GM23338 (cell line): Measurements from ENCODE around the gene KRTAP5-3.

Source experiments
- CREB1 ChIP-seq: fragments of 250-450 bp; sonication (Bioruptor Pico); IDR thresholded peaks from 2 replicates; pipeline ENCODE4 v1.5.0; 2020; ENCODE audit warnings: low read depth, mild to moderate bottlenecking, moderate library complexity
- EZH2 ChIP-seq: fragments of 200-600 bp; sonication (generic); IDR thresholded peaks from one replicate; pipeline ENCODE4 v1.8.0; 2017; ENCODE audit warnings: antibody characterized with exemption, mild to moderate bottlenecking, low read depth; ENCODE audit not compliant: unreplicated experiment
- EZH2phosphoT487 ChIP-seq: fragments of 200-600 bp; sonication (generic); IDR thresholded peaks from one replicate; pipeline ENCODE4 v1.8.1; 2018; ENCODE audit warnings: antibody characterized with exemption; ENCODE audit not compliant: unreplicated experiment
- JUNB ChIP-seq: IDR thresholded peaks from one replicate; pipeline ENCODE4 v1.6.1; 2016; ENCODE audit warnings: antibody characterized with exemption; ENCODE audit not compliant: unreplicated experiment
- NANOG ChIP-seq: IDR thresholded peaks from 2 replicates; pipeline ENCODE4 v1.6.1; 2016; ENCODE audit warnings: antibody characterized with exemption, borderline replicate concordance
- POLR2AphosphoS5 ChIP-seq: IDR thresholded peaks from 2 replicates; pipeline ENCODE4 v1.6.1; 2016; ENCODE audit warnings: antibody characterized with exemption, low read depth
- STAT1 ChIP-seq: IDR thresholded peaks from one replicate; pipeline ENCODE4 v1.6.1; 2016; ENCODE audit warnings: antibody characterized with exemption; ENCODE audit not compliant: unreplicated experiment
- ZNF331 ChIP-seq: fragments of 250-450 bp; sonication (Bioruptor Pico); IDR thresholded peaks from 2 replicates; pipeline ENCODE4 v1.5.0; 2020; ENCODE audit warnings: low read depth, mild to moderate bottlenecking, moderate library complexity
- TF ChIP-seq, protein P1 (sequence below), 2 experiments: fragments of 200-600 bp in 1 of 2; sonication (generic) in 1 of 2; conservative IDR thresholded peaks; 2 replicates each; pipeline versions ENCODE4 v1.5.1 to v1.6.1; 2016 to 2017; ENCODE audit warnings: antibody characterized with exemption in 2 of 2, low read depth in 2 of 2, mild to moderate bottlenecking in 2 of 2, moderate library complexity in 1 of 2
- TF ChIP-seq, protein P2 (sequence below): IDR thresholded peaks from one replicate; pipeline ENCODE4 v1.6.1; 2018; ENCODE audit warnings: antibody characterized with exemption; ENCODE audit not compliant: unreplicated experiment
- TF ChIP-seq, protein P3 (sequence below): fragments of 250-450 bp; sonication (Bioruptor Pico); IDR thresholded peaks from 2 replicates; pipeline ENCODE4 v1.5.0; 2020; ENCODE audit warnings: mild to moderate bottlenecking, moderate library complexity
- TF ChIP-seq, protein P4 (sequence below): IDR thresholded peaks from 2 replicates; pipeline ENCODE4 v1.6.1; 2016; ENCODE audit warnings: antibody characterized with exemption

DNA sequence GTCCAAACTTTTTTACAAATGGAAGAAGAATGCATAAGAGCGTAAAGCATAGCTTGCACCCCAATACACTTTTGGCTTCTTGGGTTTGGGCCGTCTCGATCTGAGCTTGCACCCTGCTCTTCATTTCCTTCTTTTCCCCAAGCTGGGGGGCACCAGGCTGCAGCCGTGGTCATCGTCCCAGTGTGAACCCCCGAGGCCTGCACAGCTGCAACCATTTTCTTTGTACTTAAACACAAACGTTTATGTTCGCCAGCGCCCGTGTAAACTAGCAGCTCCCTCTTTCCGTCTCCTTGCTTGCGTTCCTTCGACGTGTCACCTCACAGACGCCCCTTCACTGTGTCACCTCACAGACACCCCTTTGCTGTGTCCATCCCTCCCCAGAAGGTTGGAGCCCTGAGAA is 31.4 kb upstream of the KRTAP5-3 start:
- TF ChIP-seq, protein P1, sequence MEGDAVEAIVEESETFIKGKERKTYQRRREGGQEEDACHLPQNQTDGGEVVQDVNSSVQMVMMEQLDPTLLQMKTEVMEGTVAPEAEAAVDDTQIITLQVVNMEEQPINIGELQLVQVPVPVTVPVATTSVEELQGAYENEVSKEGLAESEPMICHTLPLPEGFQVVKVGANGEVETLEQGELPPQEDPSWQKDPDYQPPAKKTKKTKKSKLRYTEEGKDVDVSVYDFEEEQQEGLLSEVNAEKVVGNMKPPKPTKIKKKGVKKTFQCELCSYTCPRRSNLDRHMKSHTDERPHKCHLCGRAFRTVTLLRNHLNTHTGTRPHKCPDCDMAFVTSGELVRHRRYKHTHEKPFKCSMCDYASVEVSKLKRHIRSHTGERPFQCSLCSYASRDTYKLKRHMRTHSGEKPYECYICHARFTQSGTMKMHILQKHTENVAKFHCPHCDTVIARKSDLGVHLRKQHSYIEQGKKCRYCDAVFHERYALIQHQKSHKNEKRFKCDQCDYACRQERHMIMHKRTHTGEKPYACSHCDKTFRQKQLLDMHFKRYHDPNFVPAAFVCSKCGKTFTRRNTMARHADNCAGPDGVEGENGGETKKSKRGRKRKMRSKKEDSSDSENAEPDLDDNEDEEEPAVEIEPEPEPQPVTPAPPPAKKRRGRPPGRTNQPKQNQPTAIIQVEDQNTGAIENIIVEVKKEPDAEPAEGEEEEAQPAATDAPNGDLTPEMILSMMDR (conservative IDR thresholded peaks at IDR 0.05; ENCODE audit: low read depth in 2 of 2) = no peak
- TF ChIP-seq POLR2AphosphoS5 (no peak), EZH2 (no peak), CREB1 (CRISPR knock-in tag) (no peak), EZH2phosphoT487 (no peak), JUNB (no peak), ZNF331 (no peak), NANOG (no peak), STAT1 (no peak)
- TF ChIP-seq, protein P2, sequence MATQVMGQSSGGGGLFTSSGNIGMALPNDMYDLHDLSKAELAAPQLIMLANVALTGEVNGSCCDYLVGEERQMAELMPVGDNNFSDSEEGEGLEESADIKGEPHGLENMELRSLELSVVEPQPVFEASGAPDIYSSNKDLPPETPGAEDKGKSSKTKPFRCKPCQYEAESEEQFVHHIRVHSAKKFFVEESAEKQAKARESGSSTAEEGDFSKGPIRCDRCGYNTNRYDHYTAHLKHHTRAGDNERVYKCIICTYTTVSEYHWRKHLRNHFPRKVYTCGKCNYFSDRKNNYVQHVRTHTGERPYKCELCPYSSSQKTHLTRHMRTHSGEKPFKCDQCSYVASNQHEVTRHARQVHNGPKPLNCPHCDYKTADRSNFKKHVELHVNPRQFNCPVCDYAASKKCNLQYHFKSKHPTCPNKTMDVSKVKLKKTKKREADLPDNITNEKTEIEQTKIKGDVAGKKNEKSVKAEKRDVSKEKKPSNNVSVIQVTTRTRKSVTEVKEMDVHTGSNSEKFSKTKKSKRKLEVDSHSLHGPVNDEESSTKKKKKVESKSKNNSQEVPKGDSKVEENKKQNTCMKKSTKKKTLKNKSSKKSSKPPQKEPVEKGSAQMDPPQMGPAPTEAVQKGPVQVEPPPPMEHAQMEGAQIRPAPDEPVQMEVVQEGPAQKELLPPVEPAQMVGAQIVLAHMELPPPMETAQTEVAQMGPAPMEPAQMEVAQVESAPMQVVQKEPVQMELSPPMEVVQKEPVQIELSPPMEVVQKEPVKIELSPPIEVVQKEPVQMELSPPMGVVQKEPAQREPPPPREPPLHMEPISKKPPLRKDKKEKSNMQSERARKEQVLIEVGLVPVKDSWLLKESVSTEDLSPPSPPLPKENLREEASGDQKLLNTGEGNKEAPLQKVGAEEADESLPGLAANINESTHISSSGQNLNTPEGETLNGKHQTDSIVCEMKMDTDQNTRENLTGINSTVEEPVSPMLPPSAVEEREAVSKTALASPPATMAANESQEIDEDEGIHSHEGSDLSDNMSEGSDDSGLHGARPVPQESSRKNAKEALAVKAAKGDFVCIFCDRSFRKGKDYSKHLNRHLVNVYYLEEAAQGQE = no peak
- TF ChIP-seq, protein P3, sequence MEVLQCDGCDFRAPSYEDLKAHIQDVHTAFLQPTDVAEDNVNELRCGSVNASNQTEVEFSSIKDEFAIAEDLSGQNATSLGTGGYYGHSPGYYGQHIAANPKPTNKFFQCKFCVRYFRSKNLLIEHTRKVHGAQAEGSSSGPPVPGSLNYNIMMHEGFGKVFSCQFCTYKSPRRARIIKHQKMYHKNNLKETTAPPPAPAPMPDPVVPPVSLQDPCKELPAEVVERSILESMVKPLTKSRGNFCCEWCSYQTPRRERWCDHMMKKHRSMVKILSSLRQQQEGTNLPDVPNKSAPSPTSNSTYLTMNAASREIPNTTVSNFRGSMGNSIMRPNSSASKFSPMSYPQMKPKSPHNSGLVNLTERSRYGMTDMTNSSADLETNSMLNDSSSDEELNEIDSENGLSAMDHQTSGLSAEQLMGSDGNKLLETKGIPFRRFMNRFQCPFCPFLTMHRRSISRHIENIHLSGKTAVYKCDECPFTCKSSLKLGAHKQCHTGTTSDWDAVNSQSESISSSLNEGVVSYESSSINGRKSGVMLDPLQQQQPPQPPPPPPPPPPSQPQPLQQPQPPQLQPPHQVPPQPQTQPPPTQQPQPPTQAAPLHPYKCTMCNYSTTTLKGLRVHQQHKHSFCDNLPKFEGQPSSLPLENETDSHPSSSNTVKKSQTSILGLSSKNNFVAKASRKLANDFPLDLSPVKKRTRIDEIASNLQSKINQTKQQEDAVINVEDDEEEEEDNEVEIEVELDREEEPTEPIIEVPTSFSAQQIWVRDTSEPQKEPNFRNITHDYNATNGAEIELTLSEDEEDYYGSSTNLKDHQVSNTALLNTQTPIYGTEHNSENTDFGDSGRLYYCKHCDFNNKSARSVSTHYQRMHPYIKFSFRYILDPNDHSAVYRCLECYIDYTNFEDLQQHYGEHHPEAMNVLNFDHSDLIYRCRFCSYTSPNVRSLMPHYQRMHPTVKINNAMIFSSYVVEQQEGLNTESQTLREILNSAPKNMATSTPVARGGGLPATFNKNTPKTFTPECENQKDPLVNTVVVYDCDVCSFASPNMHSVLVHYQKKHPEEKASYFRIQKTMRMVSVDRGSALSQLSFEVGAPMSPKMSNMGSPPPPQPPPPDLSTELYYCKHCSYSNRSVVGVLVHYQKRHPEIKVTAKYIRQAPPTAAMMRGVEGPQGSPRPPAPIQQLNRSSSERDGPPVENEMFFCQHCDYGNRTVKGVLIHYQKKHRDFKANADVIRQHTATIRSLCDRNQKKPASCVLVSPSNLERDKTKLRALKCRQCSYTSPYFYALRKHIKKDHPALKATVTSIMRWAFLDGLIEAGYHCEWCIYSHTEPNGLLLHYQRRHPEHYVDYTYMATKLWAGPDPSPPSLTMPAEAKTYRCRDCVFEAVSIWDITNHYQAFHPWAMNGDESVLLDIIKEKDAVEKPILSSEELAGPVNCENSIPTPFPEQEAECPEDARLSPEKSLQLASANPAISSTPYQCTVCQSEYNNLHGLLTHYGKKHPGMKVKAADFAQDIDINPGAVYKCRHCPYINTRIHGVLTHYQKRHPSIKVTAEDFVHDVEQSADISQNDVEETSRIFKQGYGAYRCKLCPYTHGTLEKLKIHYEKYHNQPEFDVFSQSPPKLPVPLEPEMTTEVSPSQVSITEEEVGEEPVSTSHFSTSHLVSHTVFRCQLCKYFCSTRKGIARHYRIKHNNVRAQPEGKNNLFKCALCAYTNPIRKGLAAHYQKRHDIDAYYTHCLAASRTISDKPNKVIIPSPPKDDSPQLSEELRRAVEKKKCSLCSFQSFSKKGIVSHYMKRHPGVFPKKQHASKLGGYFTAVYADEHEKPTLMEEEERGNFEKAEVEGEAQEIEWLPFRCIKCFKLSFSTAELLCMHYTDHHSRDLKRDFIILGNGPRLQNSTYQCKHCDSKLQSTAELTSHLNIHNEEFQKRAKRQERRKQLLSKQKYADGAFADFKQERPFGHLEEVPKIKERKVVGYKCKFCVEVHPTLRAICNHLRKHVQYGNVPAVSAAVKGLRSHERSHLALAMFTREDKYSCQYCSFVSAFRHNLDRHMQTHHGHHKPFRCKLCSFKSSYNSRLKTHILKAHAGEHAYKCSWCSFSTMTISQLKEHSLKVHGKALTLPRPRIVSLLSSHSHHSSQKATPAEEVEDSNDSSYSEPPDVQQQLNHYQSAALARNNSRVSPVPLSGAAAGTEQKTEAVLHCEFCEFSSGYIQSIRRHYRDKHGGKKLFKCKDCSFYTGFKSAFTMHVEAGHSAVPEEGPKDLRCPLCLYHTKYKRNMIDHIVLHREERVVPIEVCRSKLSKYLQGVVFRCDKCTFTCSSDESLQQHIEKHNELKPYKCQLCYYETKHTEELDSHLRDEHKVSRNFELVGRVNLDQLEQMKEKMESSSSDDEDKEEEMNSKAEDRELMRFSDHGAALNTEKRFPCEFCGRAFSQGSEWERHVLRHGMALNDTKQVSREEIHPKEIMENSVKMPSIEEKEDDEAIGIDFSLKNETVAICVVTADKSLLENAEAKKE (CRISPR knock-in tag) = no peak
- TF ChIP-seq, protein P4, sequence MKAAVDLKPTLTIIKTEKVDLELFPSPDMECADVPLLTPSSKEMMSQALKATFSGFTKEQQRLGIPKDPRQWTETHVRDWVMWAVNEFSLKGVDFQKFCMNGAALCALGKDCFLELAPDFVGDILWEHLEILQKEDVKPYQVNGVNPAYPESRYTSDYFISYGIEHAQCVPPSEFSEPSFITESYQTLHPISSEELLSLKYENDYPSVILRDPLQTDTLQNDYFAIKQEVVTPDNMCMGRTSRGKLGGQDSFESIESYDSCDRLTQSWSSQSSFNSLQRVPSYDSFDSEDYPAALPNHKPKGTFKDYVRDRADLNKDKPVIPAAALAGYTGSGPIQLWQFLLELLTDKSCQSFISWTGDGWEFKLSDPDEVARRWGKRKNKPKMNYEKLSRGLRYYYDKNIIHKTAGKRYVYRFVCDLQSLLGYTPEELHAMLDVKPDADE = no peak
